Fibroblast of lung (primary cell): Measurements from ENCODE around the gene PACRG.

Experiments
- EZH2 ChIP-seq: IDR thresholded peaks from 2 replicates; pipeline ENCODE4 v1.5.1; 2012; ENCODE audit warnings: low read length, control low read depth, mild to moderate bottlenecking; ENCODE audit errors: missing control alignments
- TF ChIP-seq, protein P1 (sequence below), 2 donors: IDR thresholded peaks in 1 of 2; conservative IDR thresholded peaks in 1 of 2; 1 replicate in 1 of 2; 2 replicates in 1 of 2; pipeline ENCODE4 v1.5.1; 2011 to 2012; ENCODE audit warnings: low read length in 2 of 2, control low read depth in 1 of 2, inconsistent platforms in 1 of 2, low read depth in 1 of 2, mild to moderate bottlenecking in 1 of 2

DNA sequence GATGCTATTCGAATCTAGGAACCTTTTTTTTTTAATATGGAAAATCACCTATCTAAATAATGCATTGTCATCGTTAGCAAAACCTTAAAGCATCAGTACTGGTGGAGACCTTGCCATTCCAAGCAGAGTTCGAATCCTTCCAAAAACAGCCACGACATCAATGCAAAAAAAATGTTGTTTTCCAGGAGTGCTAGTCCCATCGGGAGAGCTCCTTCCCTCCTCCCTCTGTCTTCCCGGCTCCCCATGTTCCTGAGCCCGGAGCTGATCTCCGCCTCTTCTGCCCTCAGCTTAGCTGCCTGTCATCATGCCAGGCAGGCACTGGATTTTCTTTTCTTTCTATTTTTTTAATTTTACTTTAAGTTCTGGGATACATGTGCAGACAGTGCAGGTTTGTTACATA lies 533.1 kb downstream of the PACRG start:
- no peak for TF ChIP-seq EZH2
- TF ChIP-seq, protein P1, sequence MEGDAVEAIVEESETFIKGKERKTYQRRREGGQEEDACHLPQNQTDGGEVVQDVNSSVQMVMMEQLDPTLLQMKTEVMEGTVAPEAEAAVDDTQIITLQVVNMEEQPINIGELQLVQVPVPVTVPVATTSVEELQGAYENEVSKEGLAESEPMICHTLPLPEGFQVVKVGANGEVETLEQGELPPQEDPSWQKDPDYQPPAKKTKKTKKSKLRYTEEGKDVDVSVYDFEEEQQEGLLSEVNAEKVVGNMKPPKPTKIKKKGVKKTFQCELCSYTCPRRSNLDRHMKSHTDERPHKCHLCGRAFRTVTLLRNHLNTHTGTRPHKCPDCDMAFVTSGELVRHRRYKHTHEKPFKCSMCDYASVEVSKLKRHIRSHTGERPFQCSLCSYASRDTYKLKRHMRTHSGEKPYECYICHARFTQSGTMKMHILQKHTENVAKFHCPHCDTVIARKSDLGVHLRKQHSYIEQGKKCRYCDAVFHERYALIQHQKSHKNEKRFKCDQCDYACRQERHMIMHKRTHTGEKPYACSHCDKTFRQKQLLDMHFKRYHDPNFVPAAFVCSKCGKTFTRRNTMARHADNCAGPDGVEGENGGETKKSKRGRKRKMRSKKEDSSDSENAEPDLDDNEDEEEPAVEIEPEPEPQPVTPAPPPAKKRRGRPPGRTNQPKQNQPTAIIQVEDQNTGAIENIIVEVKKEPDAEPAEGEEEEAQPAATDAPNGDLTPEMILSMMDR (conservative IDR thresholded peaks at IDR 0.05 in 1 of 2, IDR thresholded peaks at IDR 0.05 in 1 of 2; ENCODE audit: low read depth in 1 of 2, low read length in 2 of 2), result no peak
